Mesothelial cell of epicardium (in vitro differentiated cells): ENCODE measurements around the gene CLIC5. TPM values are rescaled to one million over a fixed set of nuclear protein-coding genes. Genes with fewer than 3 reads are reported as not detected.

Experiments
- DNase-seq, 2 experiments: peaks; one replicate each; pipeline ENCODE4 v3.0.0; 2021; ENCODE audit warnings: low spot score in 2 of 2; ENCODE audit not compliant: unreplicated experiment in 2 of 2
- H3K27ac Mint-ChIP-seq: 2 replicates; pipeline ENCODE4 v1.8.0; 2021; ENCODE audit warnings: mixed read lengths
- H3K27me3 Mint-ChIP-seq: 2 replicates; pipeline ENCODE4 v1.8.0; 2021; ENCODE audit warnings: low read depth, mixed read lengths
- H3K36me3 Mint-ChIP-seq: 2 replicates; pipeline ENCODE4 v1.8.0; 2021; ENCODE audit warnings: mixed read lengths
- H3K4me1 Mint-ChIP-seq: 2 replicates; pipeline ENCODE4 v1.8.0; 2021; ENCODE audit warnings: mixed read lengths
- H3K4me3 Mint-ChIP-seq: 2 replicates; pipeline ENCODE4 v1.8.0; 2021; ENCODE audit warnings: mild to moderate bottlenecking, moderate library complexity, mixed read lengths
- H3K9me3 Mint-ChIP-seq: 2 replicates; pipeline ENCODE4 v1.8.0; 2021; ENCODE audit warnings: mixed read lengths
- CTCF ChIP-seq: fragments of 200-600 bp; sonication (generic); IDR thresholded peaks from one replicate; pipeline ENCODE4 v1.5.0; 2021; ENCODE audit warnings: antibody characterized with exemption; ENCODE audit not compliant: unreplicated experiment
- total RNA-seq: library from RNA; stranded (reverse); gene quantifications from 3 replicates; pipeline ENCODE4 v1.2.1, GENCODE V29; 2021

CLIC5 gene
- total RNA-seq, 1 donor from 2014 or later = 1.8 TPM

GRCh38 chr6:45931232-45931631, 84.4 kb downstream of the CLIC5 start:
- Mint-ChIP-seq H3K4me1 (peaks cover 10% of the 10 kb centered on the region), H3K36me3 (no peaks in the 10 kb centered on the region), H3K9me3 (no peaks in the 10 kb centered on the region), H3K27me3 (peaks cover 7% of the 10 kb centered on the region), H3K27ac (no peak overlapping the region), H3K4me3 (no peak overlapping the region)
- no peak for DNase-seq
- no peak for TF ChIP-seq CTCF

GRCh38 chr6:45930420-45931040, 85.1 kb downstream of the CLIC5 start:
- Mint-ChIP-seq H3K4me1 (peaks cover 10% of the 10 kb centered on the region), H3K4me3 (no peak overlapping the region), H3K27me3 (peaks cover 7% of the 10 kb centered on the region), H3K36me3 (no peaks in the 10 kb centered on the region), H3K27ac (no peak overlapping the region), H3K9me3 (no peaks in the 10 kb centered on the region)
- peak; percentile 92 for TF ChIP-seq CTCF
- peak in 1 of 2 experiments; percentile 76 for DNase-seq

- Mint-ChIP-seq H3K9me3 (no peaks in the 10 kb centered on the region), H3K27me3 (peaks cover 3% of the 10 kb centered on the region), H3K4me3 (no peak overlapping the region), H3K4me1 (peaks cover 13% of the 10 kb centered on the region), H3K36me3 (no peaks in the 10 kb centered on the region), H3K27ac (no peak overlapping the region)
- no peak for DNase-seq
- no peak for TF ChIP-seq CTCF
These were observed 86.0 kb downstream of the CLIC5 start for GRCh38 chr6:45929421-45930361.

- no peak overlapping the region for H3K27ac Mint-ChIP-seq
- H3K27me3 Mint-ChIP-seq = peaks cover 3% of the 10 kb centered on the region
- no peak for TF ChIP-seq CTCF
These were observed 86.8 kb downstream of the CLIC5 start for GRCh38 chr6:45928721-45929305.

GRCh38 chr6:45927421-45928320, 88.0 kb downstream of the CLIC5 start:
- Mint-ChIP-seq H3K27ac (no peak overlapping the region), H3K4me3 (no peak overlapping the region), H3K36me3 (no peaks in the 10 kb centered on the region), H3K4me1 (peaks cover 20% of the 10 kb centered on the region), H3K9me3 (no peaks in the 10 kb centered on the region), H3K27me3 (no peaks in the 10 kb centered on the region)
- no peak for TF ChIP-seq CTCF
- peak in 1 of 2 experiments; percentile 1 for DNase-seq

More at GRCh38 chr6:45928721-45929305, 86.8 kb downstream of the CLIC5 start:
- peak in 1 of 2 experiments; percentile 17 for DNase-seq
- peaks cover 13% of the 10 kb centered on the region for H3K4me1 Mint-ChIP-seq
- no peaks in the 10 kb centered on the region for H3K9me3 Mint-ChIP-seq
- H3K4me3 Mint-ChIP-seq = no peak overlapping the region
- no peaks in the 10 kb centered on the region for H3K36me3 Mint-ChIP-seq
